NCI-H82 (cell line): ENCODE data around the gene ZCWPW2.

Source experiments
- DNase-seq: peaks from one replicate; lab custom pipeline; 2025; lab: John Stamatoyannopoulos, UW

The ZCWPW2 gene

DNA sequence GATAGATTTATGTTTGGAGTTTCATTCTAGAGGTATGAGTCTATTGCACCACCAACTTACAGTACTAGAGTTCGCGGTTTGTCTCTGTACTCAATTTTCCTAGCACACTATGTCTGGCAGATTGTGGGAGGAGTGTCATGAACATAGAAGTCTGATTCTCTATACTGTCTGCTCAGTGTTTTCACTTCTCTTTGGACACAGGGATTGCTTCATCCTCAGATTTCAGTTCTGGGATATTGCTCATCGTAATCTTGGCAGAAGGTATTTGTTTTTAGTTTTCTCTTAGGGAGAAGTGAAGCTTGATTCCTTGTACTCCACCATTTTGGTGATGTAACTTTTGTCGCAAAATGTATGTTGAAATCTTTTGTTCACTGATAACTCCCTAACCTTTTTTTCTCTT lies 27.9 kb downstream of the ZCWPW2 start:
- no peak for DNase-seq

DNA sequence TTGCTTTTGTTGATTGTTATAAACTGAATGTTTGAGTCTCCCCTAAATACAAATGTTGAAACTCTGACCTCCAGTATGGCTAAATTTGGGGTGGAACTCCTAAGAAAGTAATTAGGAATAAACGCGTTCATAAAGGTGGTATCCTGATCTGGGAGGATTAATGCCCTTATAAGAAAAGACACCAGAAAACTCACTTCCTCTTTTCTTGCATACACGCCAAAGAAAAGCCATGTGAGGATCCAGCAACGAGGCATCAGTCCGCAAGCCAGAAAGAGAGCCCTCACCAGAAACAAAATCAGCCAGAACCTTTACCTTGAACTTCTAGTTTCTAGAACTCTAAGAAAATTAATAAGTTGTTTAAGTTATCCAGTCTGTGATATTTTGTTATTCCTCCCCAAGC lies 37.5 kb downstream of the ZCWPW2 start:
- no peak for DNase-seq

DNA sequence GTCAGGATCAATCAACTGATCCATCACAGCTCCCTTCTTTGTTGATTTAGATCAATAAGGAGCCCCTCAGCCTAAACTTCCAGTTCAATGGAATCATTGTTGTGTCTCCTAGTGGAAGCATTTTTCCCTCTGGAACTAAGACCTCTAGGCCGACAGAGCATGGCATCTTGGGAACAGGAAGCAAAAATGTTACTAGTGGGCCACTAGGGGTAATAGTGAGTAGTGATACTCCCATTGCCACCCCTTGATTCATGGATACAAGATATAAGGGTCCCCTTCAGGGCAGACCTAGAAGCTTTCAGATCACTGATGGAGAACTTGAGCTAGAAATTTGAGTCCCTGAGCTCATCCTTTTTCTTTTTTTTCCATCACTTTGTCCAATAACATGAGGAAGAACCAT lies 40.5 kb downstream of the ZCWPW2 start:
- DNase-seq, result no peak

DNA sequence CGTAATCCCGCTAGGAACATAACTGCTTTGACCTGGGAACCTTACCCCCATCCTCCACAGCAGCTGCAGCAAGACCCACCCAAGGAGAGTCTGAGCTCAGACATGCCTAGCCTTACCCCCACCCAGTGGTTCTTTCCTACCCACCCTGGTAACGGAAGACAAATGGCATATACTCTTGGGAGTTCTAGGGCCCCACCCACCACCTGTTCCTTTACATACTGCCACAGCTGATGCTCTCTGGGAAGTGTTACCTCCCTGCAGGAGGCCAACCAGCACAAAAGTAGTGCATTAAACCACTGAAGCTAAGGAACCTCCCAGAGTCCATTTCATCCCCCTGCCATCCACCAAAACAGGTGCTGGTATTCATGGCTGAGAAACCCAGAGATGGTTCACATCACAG lies 50.7 kb downstream of the ZCWPW2 start:
- DNase-seq, result no peak

DNA sequence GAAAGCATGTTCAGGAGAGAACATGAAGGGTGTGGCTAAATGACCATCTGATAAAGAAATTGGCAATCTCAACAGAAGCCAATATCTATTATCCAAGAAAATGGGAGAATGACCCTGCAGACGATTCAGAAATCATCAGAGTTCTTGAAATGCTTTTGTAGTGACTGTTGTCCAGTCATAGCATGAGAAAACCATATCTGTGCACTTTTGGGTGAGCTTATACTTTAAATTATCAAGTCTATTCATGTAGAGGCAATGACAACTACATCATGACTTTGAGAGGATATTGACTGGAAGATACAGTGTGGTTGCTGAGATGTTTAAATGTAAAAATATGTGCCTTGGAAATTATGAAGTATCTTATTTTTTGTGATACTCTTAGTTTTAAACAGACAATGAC lies 57.7 kb downstream of the ZCWPW2 start:
- no peak for DNase-seq

DNA sequence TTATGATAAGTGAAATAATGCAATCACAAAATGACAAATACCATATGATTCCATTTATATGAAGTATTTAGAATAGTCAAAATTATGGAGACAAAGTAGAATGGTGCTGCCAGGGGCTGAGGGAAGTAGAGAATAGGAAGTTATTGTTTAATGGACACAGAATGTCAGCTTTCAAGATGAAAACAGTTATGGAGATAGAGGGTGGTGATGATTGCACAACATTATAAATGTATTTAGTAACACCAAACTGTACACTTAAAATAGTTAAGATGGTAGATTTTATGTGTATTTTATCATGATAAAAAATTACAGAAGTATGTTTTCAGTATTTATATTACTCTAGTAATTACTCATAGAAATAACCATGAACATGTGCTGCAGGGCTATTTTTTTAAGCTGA lies 100.9 kb downstream of the ZCWPW2 start:
- DNase-seq, result no peak

DNA sequence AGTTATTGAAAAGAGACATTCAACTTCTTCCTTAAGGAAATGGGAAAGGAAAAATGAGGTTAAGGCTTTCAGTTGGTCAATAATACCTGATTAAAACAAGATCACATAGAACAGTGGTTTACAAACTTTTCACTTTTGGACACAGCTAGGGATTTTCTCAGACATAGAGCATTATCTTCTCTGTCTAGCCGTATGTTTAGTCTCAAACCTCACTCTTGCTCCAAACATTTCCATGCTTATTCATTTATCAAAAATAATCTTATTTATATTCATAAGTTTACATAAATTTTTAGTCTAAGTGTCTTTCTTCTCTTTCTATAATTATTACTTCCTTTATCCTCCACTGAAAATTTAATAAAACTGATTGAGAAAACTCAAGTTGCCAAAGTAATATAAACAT lies 114.3 kb downstream of the ZCWPW2 start:
- no peak for DNase-seq

DNA sequence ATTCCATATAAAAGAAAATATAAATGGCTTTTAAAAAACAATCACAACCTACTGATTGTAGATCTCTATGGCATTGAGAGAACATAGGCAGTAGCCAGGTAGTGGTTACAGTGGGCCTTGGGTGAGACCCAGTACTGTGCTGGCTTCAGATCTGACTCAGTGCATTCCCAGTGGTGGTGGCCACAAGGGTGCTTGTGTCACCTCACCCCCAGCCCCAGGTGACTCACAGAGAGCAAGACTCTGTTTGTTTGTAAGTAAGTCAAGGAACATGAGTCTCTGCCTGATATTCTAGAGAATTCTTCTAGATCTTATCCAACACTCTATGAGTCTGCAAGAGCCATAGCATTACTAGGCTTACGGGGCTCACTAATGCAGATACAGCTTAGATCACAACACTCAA lies 118.9 kb downstream of the ZCWPW2 start:
- DNase-seq, result no peak

DNA sequence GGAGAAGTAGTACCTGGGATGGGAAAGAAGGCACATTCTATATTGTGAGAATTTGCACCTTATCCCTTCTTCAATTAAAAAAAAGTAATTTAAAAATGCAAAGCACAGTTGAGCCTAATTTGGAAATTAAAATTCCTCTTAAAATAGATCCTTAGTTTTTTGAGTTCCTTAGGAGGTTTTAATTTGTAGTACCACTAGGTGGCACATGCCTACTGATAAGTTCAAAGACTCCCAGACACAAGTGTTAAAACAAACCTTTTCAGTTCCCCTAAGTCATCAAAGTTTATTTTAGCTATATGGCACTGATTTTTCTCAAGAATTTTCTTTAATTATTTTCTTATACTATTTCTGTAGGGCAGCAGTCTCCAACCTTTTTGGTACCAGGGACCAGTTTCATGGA lies 127.7 kb downstream of the ZCWPW2 start:
- DNase-seq, result peak; percentile 70

DNA sequence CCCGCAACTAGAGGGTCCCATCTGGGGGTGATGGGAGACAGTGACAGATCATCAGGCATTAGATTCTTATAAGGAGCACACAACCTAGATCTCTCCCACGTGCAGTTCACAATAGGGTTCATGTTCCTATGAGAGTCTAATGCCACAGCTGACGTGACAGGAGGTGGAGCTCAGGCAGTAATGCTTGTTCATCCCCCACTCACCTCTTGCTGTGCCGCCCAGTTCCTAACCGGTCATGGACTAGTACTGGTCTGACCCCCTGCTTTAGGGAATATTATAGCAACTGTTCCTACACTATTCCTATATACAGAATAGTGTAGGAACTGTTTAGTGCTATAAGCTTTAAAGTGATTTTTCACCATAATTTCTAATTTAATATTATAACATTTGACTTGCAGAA lies 128.2 kb downstream of the ZCWPW2 start:
- DNase-seq, result peak; percentile 28

DNA sequence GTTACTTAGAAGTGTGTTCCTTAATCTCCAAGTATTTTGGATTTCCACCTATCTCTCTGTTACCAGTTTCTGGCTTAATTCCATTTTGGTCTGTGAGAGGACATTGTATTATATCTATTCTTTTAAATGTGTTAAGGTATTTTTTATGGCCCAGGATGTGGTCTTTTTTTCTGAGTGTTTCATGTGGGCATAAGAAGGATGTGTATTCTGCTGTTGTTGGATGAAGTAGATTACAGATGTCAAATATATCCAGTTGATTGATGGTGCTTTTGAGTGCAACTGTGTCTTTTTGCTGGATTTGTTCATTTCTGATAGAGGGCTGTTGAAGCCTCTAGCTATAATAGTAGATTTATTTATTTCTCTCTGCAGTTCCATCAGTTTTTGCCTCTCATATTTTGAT lies 136.6 kb downstream of the ZCWPW2 start:
- DNase-seq, result no peak

DNA sequence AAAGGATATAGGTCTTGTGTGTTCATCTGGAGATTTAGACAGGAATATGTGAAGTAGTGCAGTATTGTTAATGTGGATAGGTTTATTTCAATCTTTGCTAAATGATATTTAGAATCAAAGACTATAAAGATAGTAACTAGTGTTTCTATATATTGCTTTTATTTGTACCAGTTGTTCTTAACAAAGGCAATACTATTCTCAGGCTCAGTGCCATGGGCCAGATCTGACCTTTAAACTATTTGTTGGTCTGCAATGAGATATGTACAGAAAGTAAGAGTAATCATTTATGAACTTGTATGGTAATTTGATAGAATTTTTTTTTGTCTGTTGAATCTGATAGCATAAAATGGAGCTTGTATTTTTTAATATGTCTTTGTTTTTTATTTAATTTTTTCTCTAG lies 146.8 kb downstream of the ZCWPW2 start:
- DNase-seq, result no peak

DNA sequence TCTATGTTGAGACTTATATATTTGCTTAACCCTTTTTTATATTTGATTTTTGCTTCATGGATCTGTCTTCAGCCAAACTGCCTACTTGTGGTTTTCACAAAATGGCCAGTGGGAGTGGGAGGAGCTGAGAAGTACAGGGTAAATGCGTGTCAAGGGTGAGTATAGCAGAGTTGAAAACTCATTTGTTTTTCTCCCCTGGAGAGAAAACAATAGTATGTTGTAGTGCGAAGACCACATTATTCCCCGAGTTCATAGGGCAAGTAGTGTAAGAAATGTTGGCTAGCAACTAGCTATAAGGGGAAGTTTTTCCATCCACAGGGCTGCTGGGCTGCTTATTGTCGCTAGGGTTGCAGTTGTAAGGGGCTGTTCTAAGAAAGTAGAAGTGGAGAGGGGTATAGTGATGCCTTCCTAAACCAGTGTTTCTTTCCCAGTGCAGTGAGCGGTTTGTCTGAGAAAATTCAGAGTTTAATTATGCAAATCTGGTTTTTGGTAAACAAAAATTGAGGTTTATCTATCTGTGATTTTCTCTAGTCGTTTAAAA lies 153.9 kb downstream of the ZCWPW2 start:
- DNase-seq, result peak; percentile 0

DNA sequence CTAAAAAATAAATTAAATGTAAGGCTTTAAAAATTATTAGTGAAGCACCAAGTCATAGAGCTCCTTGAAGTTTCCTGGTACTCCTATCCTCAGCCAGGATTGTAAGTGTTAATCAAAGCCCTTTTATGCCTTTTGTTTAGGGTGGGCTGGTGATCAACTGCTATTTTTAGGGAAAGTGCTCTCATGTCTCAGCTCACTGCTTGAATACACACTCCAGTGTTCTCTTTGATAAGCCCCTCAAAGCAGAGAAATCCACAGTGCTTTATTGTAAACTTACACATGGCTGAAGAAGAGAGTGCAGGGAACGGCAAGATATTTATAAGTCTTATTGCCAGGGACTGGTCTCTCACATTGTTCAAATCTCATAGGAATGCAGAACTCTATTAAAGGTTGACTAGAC lies 156.5 kb downstream of the ZCWPW2 start:
- no peak for DNase-seq

DNA sequence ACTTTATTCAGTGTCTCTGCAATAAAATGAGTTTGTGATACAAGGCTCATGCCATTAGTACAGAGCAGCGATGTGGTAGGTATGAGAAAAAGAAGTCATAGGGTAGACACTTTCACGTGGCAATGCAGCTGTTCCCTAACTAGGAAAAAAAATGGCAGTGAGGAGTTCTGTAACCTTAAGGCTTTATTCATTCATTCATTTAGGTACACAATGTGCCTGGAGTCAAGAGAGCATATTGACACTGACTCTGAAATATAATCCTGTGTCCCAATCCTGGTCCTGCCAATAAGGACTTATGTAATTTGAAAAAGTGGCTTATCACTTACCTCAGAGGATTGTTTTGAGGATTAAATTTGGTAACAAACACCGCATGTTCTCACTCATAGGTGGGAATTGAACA lies 173.1 kb downstream of the ZCWPW2 start:
- peak; percentile 14 for DNase-seq

DNA sequence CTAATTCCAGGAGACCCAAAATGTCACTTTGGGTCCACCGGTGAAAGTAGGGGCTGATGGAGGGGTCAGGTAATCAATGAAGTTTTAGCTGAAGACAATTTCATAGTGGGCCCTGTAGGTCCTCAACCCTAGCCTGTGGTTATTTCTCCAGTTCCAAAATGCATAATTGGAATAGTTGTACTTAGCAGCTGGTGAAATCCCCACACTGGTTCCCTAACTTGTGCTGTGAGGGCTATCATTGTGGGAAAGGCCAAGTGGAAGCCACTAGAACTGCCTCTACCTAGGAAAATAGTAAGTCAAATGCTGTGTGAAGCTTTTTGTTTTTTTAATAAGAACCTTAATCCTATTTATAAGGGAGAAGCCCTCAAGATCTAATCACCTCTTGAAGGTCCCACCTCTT lies 193.8 kb downstream of the ZCWPW2 start:
- no peak for DNase-seq

DNA sequence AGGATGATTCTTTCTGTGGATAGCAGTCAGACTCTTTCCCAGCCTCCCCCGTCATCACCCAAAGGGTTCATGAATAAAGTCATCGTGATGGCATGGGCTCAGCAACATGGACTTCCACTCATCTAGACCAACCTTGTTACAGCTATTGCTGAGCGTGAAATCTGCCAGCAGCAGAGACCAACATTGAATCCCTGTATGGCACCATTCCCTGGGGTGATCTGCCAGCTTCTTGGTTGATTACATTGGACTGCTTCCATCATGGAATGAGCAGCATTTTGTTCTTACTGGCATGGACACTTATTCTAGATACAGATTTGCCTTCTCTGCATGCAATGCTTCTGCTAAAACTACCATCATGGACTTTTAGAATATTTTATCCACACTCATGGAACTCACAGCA lies 195.7 kb downstream of the ZCWPW2 start:
- DNase-seq, result no peak

DNA sequence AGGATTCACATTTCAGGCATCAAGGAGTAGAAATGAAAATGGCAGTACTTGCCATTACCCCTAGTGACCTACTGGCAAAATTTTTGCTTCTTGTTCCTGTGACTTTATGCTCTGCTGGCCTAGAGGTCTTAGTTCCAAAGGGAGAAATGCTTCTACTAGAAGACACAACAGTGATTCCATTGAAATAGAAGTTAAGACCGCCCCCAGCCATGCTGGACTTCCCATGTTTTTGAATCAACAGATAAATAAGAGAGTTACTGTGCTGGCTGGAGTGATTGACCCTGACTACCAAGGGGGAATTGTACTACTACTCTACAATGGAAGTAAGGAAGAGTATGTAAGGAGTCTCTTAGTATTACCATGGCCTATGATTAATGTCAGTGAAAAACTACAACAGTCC lies 196.3 kb downstream of the ZCWPW2 start:
- DNase-seq, result no peak

DNA sequence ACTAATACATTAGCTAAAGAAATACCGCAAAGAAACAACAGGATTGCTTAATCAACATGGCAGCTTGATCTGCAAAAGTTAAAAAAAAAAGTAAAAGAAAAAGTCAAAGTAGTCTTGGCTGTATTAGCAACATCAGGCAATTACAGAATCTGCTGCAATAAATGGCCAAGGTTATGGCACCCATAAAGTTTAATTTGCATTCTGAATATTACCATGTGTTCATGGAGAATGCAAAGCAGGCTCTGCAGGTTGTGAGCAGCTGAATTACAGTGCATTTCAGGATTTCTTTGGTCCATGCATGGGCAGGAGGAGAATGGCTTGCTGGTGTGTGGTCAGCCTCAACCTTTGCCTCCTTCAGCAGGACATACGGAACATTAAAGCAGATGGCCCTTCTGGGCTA lies 199.2 kb downstream of the ZCWPW2 start:
- peak; percentile 13 for DNase-seq

DNA sequence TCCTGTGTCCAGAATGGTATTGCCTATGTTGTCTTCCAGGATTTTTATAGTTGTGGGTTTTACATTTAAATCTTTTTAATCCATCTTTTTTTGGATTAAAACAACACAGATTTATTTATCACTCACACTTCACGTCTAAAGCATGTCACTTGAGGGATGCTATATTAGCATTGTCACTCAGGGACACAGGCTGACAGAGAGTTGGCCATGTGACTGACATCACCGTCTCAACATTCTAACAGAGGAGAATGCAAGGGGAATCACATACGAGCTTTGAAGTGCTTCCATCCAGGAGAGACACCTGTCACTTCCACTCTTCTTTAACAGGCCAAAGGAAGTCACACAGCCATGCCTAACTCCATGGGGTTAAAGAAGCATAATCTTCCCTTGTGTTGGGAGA lies 204.7 kb downstream of the ZCWPW2 start:
- no peak for DNase-seq

DNA sequence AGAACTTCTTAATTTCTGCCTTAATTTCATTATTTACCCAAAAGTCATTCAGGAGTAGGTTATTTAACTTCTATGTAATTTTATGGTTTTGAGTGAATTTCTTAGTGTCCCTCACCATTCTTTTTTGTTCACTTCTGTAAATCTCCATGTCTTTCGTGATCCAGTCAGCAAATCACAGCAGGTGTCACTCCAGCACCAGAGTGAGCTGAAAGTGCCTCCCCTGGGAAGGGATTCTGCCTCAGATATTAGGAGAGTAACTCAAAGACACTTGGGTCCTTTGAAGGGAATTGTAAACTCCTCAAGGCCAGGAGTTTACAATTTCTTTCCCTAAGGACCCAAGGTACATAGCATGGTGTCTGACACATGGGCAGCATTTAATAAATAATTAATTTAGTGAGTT lies 207.7 kb downstream of the ZCWPW2 start:
- no peak for DNase-seq

DNA sequence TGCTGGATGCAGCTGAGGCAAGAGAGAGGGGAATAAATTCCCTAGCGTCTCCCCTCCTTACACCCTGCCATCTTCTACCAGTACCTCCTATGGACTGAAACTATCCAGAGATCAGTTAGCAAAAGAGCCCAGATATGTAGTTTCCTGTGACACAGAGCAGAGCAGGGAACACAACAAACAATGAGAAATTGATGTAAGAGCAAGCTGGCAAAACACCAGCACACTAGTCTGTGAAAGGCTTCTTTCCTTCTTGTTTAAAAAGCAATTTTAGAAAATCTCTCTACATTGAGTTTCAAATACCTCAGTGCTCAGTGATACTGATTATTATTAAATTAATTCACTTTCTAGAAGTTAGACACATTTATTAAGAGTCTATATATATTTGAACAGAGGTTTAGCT lies 215.7 kb downstream of the ZCWPW2 start:
- DNase-seq, result no peak

DNA sequence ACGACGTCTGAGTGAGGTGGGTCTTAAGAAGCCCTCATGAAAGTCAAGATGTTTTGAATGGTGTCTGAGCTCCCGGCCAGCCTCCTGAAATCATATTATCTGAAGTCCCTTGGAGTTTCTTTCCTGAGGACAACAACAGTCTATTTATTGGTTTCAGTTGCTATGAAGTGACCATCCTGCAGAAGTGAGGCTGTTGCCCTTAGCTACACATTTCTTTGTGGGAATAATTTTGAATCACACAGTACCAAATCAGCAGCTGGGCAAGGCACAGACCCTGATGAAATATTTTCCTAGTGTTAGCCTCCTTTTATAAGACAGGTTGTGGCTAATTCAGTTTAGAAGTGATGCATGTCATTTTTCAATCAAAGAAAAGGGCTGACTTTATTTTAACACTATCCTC lies 220.8 kb downstream of the ZCWPW2 start:
- DNase-seq, result no peak

DNA sequence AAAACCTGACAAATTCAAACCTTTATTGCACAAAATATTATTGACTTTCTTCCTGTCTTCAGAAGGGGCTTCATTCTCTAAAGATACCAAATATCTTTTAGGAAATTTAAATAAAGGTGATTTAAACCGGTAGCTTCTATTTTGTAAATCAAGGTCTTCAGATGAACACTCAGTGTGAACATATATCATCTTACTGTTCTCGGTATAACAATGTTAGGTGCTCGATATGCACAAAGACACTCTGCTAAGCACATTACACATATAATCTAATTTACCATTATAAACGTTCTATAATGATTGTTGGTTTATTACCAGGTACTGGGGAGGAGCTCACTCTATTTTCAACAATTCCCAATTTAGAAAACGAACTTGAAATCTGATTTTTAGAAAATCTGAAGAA lies 225.5 kb downstream of the ZCWPW2 start:
- peak; percentile 8 for DNase-seq

DNA sequence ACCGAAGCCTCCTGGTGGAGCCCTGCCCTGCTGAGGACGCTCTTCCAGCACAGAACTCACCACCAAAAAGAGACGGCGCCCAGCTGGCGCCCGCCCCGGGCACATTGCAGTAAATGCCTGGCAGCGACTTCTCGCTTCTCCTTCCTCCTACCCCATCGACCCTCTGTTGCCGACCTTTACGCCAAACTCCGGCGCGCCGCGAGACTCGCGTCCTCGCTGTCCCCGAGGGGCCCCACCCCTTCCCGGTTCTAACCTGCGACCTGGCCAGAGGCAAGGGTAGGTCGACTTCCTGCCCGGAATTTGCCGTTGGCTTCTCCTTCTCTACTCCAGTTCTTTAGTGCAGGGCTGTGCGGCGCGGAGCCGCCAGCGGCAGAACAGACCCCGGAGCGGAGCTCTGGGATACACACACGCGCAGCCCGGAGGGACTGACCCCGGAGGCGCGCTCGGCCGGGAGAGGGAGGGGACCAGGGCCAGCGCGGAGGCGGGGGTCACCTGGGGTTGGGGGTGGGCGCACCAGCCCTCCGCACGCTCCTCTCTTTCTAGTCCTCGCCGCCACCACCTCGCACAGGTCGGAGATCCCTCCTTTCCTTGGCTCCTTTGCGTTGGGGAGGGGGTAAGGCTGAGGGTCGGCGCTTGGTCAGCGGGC lies 226.7 kb downstream of the ZCWPW2 start:
- peak; percentile 49 for DNase-seq
